Smooth muscle cell of the brain vasculature (primary cell): Measurements from ENCODE around the gene C13orf42.
A peak's percentile ranks its signal among the peaks of the same experiment; 100 is the strongest.
"Not testable (repeated sequence)": the region's sequence is repeated elsewhere in the genome, so short reads cannot be mapped to it uniquely, and the experiment has no call there.

Experiments used
- DNase-seq: peaks from one replicate; pipeline ENCODE4 v3.0.0-alpha.2; 2012; ENCODE audit warnings: low read depth, low spot score

C13orf42 gene

GRCh38 chr13:51122868-51123566 is 11.9 kb upstream of the C13orf42 start:
- no peak for DNase-seq

GRCh38 chr13:51120873-51121272 is 9.8 kb upstream of the C13orf42 start:
- not testable (repeated sequence) for DNase-seq

GRCh38 chr13:51118809-51119431 is 7.8 kb upstream of the C13orf42 start:
- no peak for DNase-seq

- DNase-seq = no peak
Measured at GRCh38 chr13:51113969-51114368, 2.9 kb upstream of the C13orf42 start.

- DNase-seq = no peak
Measured at GRCh38 chr13:51113186-51113881, 2.3 kb upstream of the C13orf42 start.

- no peak for DNase-seq
Measured at GRCh38 chr13:51112771-51113170, 1.7 kb upstream of the C13orf42 start.

- no peak for DNase-seq
Measured at GRCh38 chr13:51111997-51112396, 923 bp upstream of the C13orf42 start.

- no peak for DNase-seq
Measured at GRCh38 chr13:51107996-51108395, 3.1 kb downstream of the C13orf42 start.

- no peak for DNase-seq
Measured at GRCh38 chr13:51105046-51105445, 6.0 kb downstream of the C13orf42 start.

- DNase-seq = no peak
Measured at GRCh38 chr13:51101636-51102235, 9.3 kb downstream of the C13orf42 start.

- no peak for DNase-seq
Measured at GRCh38 chr13:51097353-51098043, 13.6 kb downstream of the C13orf42 start.

GRCh38 chr13:51096131-51096530 is 14.9 kb downstream of the C13orf42 start:
- no peak for DNase-seq

- DNase-seq = no peak
Measured at GRCh38 chr13:51093574-51093973, 17.5 kb downstream of the C13orf42 start.

- DNase-seq = no peak
Measured at GRCh38 chr13:51091839-51092238, 19.2 kb downstream of the C13orf42 start.

- no peak for DNase-seq
Measured at GRCh38 chr13:51083706-51084105, 27.4 kb downstream of the C13orf42 start.

GRCh38 chr13:51080478-51081065 is 30.5 kb downstream of the C13orf42 start:
- not testable (repeated sequence) for DNase-seq

- DNase-seq = no peak
Measured at GRCh38 chr13:51071493-51071892, 39.6 kb downstream of the C13orf42 start.

- DNase-seq = peak; percentile 57
Measured at GRCh38 chr13:51070005-51070649, 40.9 kb downstream of the C13orf42 start.

GRCh38 chr13:51068501-51068900 is 42.6 kb downstream of the C13orf42 start:
- no peak for DNase-seq

GRCh38 chr13:51067706-51068105 is 43.4 kb downstream of the C13orf42 start:
- DNase-seq = no peak

GRCh38 chr13:51067210-51067701 is 43.8 kb downstream of the C13orf42 start:
- no peak for DNase-seq
